C4-2B (cell line): ENCODE results near the gene BICRA.

ENCODE experiments used
- ZFX ChIP-seq: fragments of 450-650 bp; IDR thresholded peaks from 2 replicates; pipeline ENCODE4 v1.6.1; 2017
- TF ChIP-seq, protein P1 (sequence below): fragments of 450-650 bp; conservative IDR thresholded peaks from 2 replicates; pipeline ENCODE4 v1.5.1; 2017; ENCODE audit warnings: mild to moderate bottlenecking

DNA sequence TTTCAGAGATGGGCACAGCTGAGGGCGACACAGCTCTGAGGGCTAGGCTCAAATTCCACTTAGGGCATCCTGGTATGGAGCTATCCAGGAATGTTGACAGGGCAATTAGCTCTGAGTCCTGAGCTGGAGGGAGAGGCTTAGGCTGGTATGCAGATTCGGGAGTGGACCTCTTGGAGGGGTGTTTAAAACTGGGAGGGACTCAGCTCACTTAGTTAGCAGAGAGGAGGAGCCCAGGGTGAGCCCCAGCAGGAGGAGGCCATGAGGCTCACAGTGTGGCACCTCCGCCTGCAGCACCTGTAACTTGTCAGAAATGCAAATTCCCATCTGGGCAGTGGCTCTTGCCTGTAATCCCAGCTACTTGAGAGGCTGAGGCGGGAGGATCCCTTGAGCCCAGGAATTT is 126.2 kb downstream of the BICRA start:
- TF ChIP-seq, protein P1, sequence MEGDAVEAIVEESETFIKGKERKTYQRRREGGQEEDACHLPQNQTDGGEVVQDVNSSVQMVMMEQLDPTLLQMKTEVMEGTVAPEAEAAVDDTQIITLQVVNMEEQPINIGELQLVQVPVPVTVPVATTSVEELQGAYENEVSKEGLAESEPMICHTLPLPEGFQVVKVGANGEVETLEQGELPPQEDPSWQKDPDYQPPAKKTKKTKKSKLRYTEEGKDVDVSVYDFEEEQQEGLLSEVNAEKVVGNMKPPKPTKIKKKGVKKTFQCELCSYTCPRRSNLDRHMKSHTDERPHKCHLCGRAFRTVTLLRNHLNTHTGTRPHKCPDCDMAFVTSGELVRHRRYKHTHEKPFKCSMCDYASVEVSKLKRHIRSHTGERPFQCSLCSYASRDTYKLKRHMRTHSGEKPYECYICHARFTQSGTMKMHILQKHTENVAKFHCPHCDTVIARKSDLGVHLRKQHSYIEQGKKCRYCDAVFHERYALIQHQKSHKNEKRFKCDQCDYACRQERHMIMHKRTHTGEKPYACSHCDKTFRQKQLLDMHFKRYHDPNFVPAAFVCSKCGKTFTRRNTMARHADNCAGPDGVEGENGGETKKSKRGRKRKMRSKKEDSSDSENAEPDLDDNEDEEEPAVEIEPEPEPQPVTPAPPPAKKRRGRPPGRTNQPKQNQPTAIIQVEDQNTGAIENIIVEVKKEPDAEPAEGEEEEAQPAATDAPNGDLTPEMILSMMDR: no peak
- TF ChIP-seq ZFX: no peak
